GM19328 (cell line): ENCODE measurements around the gene GNAQ.
"Not testable (repeated sequence)": the region's sequence is repeated elsewhere in the genome, so short reads cannot be mapped to it uniquely, and the experiment has no call there.

Experiments
- ATAC-seq: cut with Tn5 transposase; IDR thresholded peaks from one replicate; pipeline ENCODE4 v1.9.1; 2021; ENCODE audit warnings: mild to moderate bottlenecking, moderate library complexity; ENCODE audit not compliant: unreplicated experiment

GNAQ gene

GRCh38 chr9:77802064-77802463 lies 229.5 kb downstream of the GNAQ start:
- ATAC-seq = no peak

GRCh38 chr9:77800924-77801551 lies 230.6 kb downstream of the GNAQ start:
- ATAC-seq = no peak

- ATAC-seq = no peak
Measured at GRCh38 chr9:77798140-77798539, 233.5 kb downstream of the GNAQ start.

- no peak for ATAC-seq
Measured at GRCh38 chr9:77794985-77795384, 236.6 kb downstream of the GNAQ start.

GRCh38 chr9:77793849-77794248 lies 237.8 kb downstream of the GNAQ start:
- ATAC-seq = no peak

- ATAC-seq = no peak
Measured at GRCh38 chr9:77789891-77790290, 241.7 kb downstream of the GNAQ start.

- no peak for ATAC-seq
Measured at GRCh38 chr9:77785341-77785740, 246.3 kb downstream of the GNAQ start.

GRCh38 chr9:77783518-77783917 lies 248.1 kb downstream of the GNAQ start:
- no peak for ATAC-seq

GRCh38 chr9:77779010-77779409 lies 252.6 kb downstream of the GNAQ start:
- ATAC-seq = no peak

GRCh38 chr9:77773381-77773780 lies 258.2 kb downstream of the GNAQ start:
- ATAC-seq = no peak

GRCh38 chr9:77772646-77773045 lies 259.0 kb downstream of the GNAQ start:
- ATAC-seq = no peak

GRCh38 chr9:77771171-77771570 lies 260.4 kb downstream of the GNAQ start:
- ATAC-seq = no peak

- ATAC-seq = no peak
Measured at GRCh38 chr9:77770340-77770739, 261.3 kb downstream of the GNAQ start.

GRCh38 chr9:77769246-77769645 lies 262.4 kb downstream of the GNAQ start:
- no peak for ATAC-seq

GRCh38 chr9:77766587-77766986 lies 265.0 kb downstream of the GNAQ start:
- ATAC-seq = no peak

GRCh38 chr9:77765781-77766259 lies 265.8 kb downstream of the GNAQ start:
- no peak for ATAC-seq

GRCh38 chr9:77764894-77765780 lies 266.5 kb downstream of the GNAQ start:
- no peak for ATAC-seq

- no peak for ATAC-seq
Measured at GRCh38 chr9:77763566-77763965, 268.0 kb downstream of the GNAQ start.

- not testable (repeated sequence) for ATAC-seq
Measured at GRCh38 chr9:77760919-77761318, 270.7 kb downstream of the GNAQ start.

- ATAC-seq = no peak
Measured at GRCh38 chr9:77759391-77759790, 272.2 kb downstream of the GNAQ start.

- ATAC-seq = no peak
Measured at GRCh38 chr9:77756449-77756848, 275.2 kb downstream of the GNAQ start.

- ATAC-seq = no peak
Measured at GRCh38 chr9:77753180-77753579, 278.4 kb downstream of the GNAQ start.
